GM19397 (cell line): ENCODE results near the gene HNRNPU.
A peak's percentile ranks its signal among the peaks of the same experiment; 100 is the strongest.

Experiments
- ATAC-seq: cut with Tn5 transposase; IDR thresholded peaks from one replicate; pipeline ENCODE4 v1.9.1; 2021; ENCODE audit warnings: mild to moderate bottlenecking, moderate library complexity; ENCODE audit not compliant: unreplicated experiment

The HNRNPU gene

GRCh38 chr1:244813327-244813726 lies 51.0 kb downstream of the HNRNPU start:
- no peak for ATAC-seq

- no peak for ATAC-seq
Measured at GRCh38 chr1:244810221-244810620, 54.1 kb downstream of the HNRNPU start.

- ATAC-seq: no peak
Measured at GRCh38 chr1:244807138-244807537, 57.2 kb downstream of the HNRNPU start.

GRCh38 chr1:244804841-244805240 lies 59.5 kb downstream of the HNRNPU start:
- no peak for ATAC-seq

- ATAC-seq: no peak
Measured at GRCh38 chr1:244802556-244803239, 61.6 kb downstream of the HNRNPU start.

- no peak for ATAC-seq
Measured at GRCh38 chr1:244802041-244802440, 62.3 kb downstream of the HNRNPU start.

DNA sequence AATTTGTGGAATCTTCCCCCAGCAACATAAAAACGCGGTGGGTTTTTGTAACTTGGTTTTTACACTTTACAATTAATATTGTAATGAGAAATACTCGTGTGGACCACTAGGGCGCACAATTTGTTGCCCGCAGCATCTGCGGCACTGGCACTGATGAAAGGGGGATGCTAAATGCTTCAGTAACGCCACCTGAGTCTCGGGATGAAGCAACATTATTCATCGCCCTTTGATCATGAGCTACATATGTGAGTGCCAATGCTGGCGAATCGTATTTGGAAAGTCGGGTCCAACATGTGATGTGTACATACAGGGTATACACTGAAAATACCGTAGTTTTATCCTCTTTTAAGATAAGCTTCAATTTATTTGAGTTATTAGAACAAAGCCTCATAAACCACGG lies 63.1 kb downstream of the HNRNPU start:
- ATAC-seq: peak; percentile 52

DNA sequence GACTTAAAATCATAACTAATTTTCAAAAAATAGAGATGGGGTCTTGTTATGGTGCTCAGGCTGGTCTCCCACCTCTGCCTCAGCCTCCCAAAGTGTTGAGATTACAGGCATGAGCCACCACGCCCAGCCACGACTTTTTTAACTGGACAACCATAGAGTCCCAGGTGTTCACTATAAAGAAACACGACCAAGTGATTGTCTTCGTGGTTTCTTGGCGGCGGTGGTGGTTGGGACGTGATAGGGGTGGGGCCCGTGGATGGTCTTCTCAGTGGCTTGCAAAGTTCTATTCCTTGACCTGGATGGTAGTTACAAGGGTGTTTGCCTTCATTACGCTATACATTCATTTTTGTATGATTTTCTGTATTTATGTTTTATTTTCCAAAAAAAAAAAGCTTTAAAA lies 63.5 kb downstream of the HNRNPU start:
- ATAC-seq: no peak
